AG09309 (cell line): ENCODE data around the gene AGO1.

Experiments
- DNase-seq: peaks from one replicate; pipeline ENCODE4 v3.0.0-alpha.2; 2010; ENCODE audit warnings: low read depth
- H3K4me3 ChIP-seq: 2 replicates; pipeline ENCODE4 v1.5.1; 2011; ENCODE audit warnings: mild to moderate bottlenecking, low read depth, low read length, moderate library complexity; ENCODE audit not compliant: control insufficient read depth
- CTCF ChIP-seq: IDR thresholded peaks from 2 replicates; pipeline ENCODE4 v1.5.1; 2011; ENCODE audit warnings: mild to moderate bottlenecking, low read depth, low read length, inconsistent platforms; ENCODE audit not compliant: insufficient read depth, control insufficient read depth; ENCODE audit errors: missing control alignments

Gene AGO1

GRCh38 chr1:35852241-35852640, 30.8 kb upstream of the AGO1 start:
- no peak overlapping the region for H3K4me3 ChIP-seq
- DNase-seq, result no peak
- no peak for TF ChIP-seq CTCF

GRCh38 chr1:35854989-35855700, 27.9 kb upstream of the AGO1 start:
- DNase-seq, result no peak
- H3K4me3 ChIP-seq, result no peak overlapping the region
- no peak for TF ChIP-seq CTCF

- no peak overlapping the region for H3K4me3 ChIP-seq
- no peak for TF ChIP-seq CTCF
- no peak for DNase-seq
Observed at GRCh38 chr1:35856964-35857363, 26.0 kb upstream of the AGO1 start.

- no peak for DNase-seq
- TF ChIP-seq CTCF, result peak; percentile 26
- H3K4me3 ChIP-seq, result no peak overlapping the region
Observed at GRCh38 chr1:35857830-35858229, 25.2 kb upstream of the AGO1 start.

GRCh38 chr1:35860696-35861095, 22.3 kb upstream of the AGO1 start:
- DNase-seq, result no peak
- TF ChIP-seq CTCF, result no peak
- H3K4me3 ChIP-seq, result no peak overlapping the region

- DNase-seq, result no peak
- TF ChIP-seq CTCF, result no peak
- H3K4me3 ChIP-seq, result no peak overlapping the region
Observed at GRCh38 chr1:35863136-35863535, 19.9 kb upstream of the AGO1 start.
